Hematopoietic multipotent progenitor cell (in vitro differentiated cells): Measurements from ENCODE around the gene ZSCAN30. TPM values are rescaled to one million over a fixed set of nuclear protein-coding genes. Genes with fewer than 3 reads are reported as not detected.
"Not testable (repeated sequence)": the region's sequence is repeated elsewhere in the genome, so short reads cannot be mapped to it uniquely, and the experiment has no call there.

ENCODE experiments used
- DNase-seq, 3 donors: peaks; one replicate each; pipeline ENCODE4 v3.0.0-alpha.2; 2011 to 2015; ENCODE audit warnings: low read depth in 2 of 3, low spot score in 2 of 3
- total RNA-seq: library from RNA; depleted of rRNA; stranded (reverse); fragments of >200 nt; gene quantifications from one replicate; pipeline ENCODE4 v1.2.3, GENCODE V29; 2012

Gene ZSCAN30
- total RNA-seq, 1 donor: 14.8 TPM

- DNase-seq: peak; percentile 80 to 97 (median 96)
Observed at GRCh38 chr18:35240664-35241447, 49.2 kb downstream of the ZSCAN30 start, which contains the start of gene ZNF397. Gene ZNF397, plus strand, starts transcription at chr18:35241034. Its CDS starts 1,437 bp downstream, at chr18:35242471.

GRCh38 chr18:35239314-35239713, 50.7 kb downstream of the ZSCAN30 start:
- no peak for DNase-seq

GRCh38 chr18:35236571-35237363, 53.3 kb downstream of the ZSCAN30 start:
- DNase-seq: no peak

GRCh38 chr18:35231052-35231451, 59.0 kb downstream of the ZSCAN30 start:
- peak; percentile 58 to 89 (median 75) for DNase-seq

- no peak for DNase-seq
Observed at GRCh38 chr18:35227254-35227653, 62.8 kb downstream of the ZSCAN30 start.

GRCh38 chr18:35223797-35224196, 66.2 kb downstream of the ZSCAN30 start:
- no peak for DNase-seq

- DNase-seq: no peak
Observed at GRCh38 chr18:35220424-35220823, 69.6 kb downstream of the ZSCAN30 start.

GRCh38 chr18:35219331-35219730, 70.7 kb downstream of the ZSCAN30 start:
- DNase-seq: not testable (repeated sequence)

GRCh38 chr18:35216611-35217010, 73.4 kb downstream of the ZSCAN30 start:
- DNase-seq: not testable (repeated sequence)

- DNase-seq: no peak
Observed at GRCh38 chr18:35215026-35215425, 75.0 kb downstream of the ZSCAN30 start.

- not testable (repeated sequence) for DNase-seq
Observed at GRCh38 chr18:35205746-35206458, 84.1 kb downstream of the ZSCAN30 start.

GRCh38 chr18:35205199-35205712, 84.8 kb downstream of the ZSCAN30 start:
- DNase-seq: peak in 1 of 3 donors; percentile 9

GRCh38 chr18:35203067-35203466, 87.0 kb downstream of the ZSCAN30 start:
- no peak for DNase-seq

- DNase-seq: no peak
Observed at GRCh38 chr18:35201256-35201931, 88.6 kb downstream of the ZSCAN30 start.

Other genes starting within 250 kb of the ZSCAN30 start
- 77.6 TPM for gene MAPRE2, start 248.8 kb downstream of the ZSCAN30 start, total RNA-seq
- gene ZNF397, start 49.2 kb downstream of the ZSCAN30 start, total RNA-seq: 9.2 TPM
- 14.5 TPM for gene ZNF24, start 54.2 kb upstream of the ZSCAN30 start, total RNA-seq
- gene ZNF396, start 87.1 kb upstream of the ZSCAN30 start, total RNA-seq: 0.81 TPM
- gene INO80C, start 207.7 kb upstream of the ZSCAN30 start, total RNA-seq: 15.3 TPM